GM12873 (cell line): ENCODE results near the gene SLC35B2.

ENCODE experiments used
- CTCF ChIP-seq: IDR thresholded peaks from 2 replicates; pipeline ENCODE4 v1.5.1; 2012; ENCODE audit warnings: low read depth, mild to moderate bottlenecking, moderate library complexity, low read length, control low read depth; ENCODE audit not compliant: insufficient read depth; ENCODE audit errors: missing control alignments

The SLC35B2 gene

GRCh38 chr6:44232676-44233566, 24.4 kb downstream of the SLC35B2 start:
- TF ChIP-seq CTCF, result no peak

- no peak for TF ChIP-seq CTCF
Observed at GRCh38 chr6:44230034-44230675, 27.2 kb downstream of the SLC35B2 start.

GRCh38 chr6:44229376-44230033, 27.8 kb downstream of the SLC35B2 start:
- TF ChIP-seq CTCF, result no peak

- no peak for TF ChIP-seq CTCF
Observed at GRCh38 chr6:44228836-44229235, 28.5 kb downstream of the SLC35B2 start.

GRCh38 chr6:44228433-44228832, 28.9 kb downstream of the SLC35B2 start:
- TF ChIP-seq CTCF, result no peak

GRCh38 chr6:44228031-44228430, 29.3 kb downstream of the SLC35B2 start:
- no peak for TF ChIP-seq CTCF
